AG08396 (cell line): ENCODE measurements around the gene MRPL27.

Experiments
- DNase-seq: peaks from one replicate; pipeline ENCODE4 v3.0.0; 2012; ENCODE audit warnings: low spot score, mixed read lengths

Gene MRPL27

GRCh38 chr17:50359998-50360461, 13.0 kb downstream of the MRPL27 start:
- no peak for DNase-seq

DNA sequence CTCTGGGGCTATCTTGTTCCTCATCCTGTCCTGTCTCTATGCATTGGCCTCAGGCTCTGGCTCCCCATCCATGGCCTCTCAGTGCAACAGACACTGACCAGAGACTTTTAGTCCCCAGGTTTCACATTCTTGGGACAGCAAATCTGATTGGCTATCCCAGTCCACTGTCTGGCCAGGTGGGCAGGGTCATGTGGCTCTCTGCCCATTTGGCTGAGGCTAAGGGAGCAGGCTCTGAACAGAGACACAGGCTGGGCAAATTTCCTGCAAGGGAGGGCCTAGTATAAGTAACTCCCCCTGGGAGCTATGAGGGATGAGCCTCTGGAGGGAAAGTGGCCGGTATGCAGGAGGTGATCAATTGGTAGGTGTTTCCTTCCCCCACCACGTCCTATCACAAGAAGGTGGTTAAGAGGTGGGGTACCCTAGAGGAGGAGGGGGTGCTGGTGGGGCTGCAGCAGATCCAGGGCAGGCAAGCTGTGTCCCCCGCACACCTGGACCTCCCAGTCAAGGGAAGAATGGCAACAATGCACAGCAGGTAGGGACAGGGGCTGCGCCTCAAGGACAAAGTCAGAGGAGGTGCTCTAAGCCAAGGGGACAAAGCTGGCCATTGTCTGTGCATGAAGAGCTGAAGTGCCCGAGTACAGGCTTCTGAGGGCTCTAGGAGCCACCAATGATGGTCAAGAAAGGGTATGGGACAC, 13.8 kb downstream of the MRPL27 start:
- DNase-seq: no peak

DNA sequence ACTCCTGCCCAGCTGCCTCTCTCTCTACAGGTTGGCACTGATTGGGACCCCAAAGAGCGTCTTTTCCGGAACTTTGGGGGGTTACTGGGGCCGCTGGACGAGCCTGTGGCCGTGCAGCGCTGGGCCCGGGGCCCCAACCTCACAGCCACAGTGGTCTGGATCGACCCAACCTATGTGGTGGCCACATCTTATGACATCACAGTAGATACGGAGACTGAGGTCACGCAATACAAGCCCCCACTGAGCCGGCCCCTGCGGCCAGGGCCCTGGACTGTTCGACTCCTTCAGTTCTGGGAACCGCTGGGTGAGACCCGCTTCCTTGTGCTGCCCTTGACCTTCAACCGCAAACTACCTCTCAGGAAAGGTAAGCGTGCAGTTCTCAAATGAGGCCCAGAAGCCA, 14.8 kb downstream of the MRPL27 start:
- DNase-seq: no peak

- no peak for DNase-seq
Measured at GRCh38 chr17:50356892-50357510, 16.0 kb downstream of the MRPL27 start.

DNA sequence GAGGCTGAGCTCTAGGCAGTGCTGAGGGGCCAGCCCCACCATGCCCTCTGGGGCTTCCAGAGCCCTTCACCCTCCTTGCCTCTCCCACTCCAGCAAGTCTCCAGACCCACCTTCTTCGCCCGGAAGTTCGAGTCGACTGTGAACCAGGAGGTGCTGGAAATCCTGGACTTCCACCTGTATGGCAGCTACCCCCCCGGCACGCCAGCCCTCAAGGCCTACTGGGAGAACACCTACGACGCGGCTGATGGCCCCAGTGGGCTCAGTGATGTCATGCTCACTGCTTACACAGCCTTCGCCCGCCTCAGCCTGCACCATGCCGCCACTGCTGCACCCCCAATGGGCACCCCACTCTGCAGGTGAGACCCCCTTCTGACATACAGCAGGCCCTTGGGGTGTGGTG, 16.6 kb downstream of the MRPL27 start:
- DNase-seq: no peak

GRCh38 chr17:50355701-50356341, 17.2 kb downstream of the MRPL27 start:
- DNase-seq: no peak

DNA sequence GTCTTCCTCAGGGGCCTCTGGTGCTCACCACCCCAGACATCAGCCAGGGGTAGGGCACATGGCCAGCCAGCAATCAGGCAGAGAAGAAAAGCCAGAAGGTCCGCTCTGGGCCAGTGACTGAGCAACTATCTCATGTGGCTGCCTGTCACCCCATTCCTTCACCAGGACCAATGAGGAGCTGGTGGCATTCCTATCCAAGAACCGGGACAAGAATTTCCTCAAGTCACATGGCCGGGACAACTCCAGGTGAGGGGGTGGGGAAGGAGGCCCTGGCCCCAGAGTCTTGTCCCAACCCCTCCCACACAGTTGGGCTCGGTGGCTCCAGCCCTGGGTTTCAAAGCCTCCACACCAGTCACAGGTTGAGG, 17.7 kb downstream of the MRPL27 start:
- no peak for DNase-seq

DNA sequence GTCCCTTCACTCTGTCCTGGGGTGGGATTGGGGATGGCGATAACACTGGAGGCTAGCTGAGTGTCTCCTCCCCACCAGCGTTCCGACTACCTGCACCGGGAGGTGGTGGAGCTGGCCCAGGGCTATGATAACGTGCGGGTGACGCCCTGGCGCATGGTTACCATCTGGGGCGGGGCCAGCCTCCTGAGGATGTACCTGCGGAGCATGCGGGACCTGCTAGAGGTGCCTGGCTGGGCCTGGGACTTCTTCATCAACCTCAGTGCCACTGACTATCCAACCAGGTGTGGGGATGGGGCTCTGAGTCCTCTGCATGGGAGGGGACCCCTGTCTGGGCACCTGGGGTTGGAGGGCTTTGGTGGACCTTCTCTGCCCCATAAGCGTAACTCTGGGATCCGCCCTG, 18.2 kb downstream of the MRPL27 start:
- DNase-seq: no peak

DNA sequence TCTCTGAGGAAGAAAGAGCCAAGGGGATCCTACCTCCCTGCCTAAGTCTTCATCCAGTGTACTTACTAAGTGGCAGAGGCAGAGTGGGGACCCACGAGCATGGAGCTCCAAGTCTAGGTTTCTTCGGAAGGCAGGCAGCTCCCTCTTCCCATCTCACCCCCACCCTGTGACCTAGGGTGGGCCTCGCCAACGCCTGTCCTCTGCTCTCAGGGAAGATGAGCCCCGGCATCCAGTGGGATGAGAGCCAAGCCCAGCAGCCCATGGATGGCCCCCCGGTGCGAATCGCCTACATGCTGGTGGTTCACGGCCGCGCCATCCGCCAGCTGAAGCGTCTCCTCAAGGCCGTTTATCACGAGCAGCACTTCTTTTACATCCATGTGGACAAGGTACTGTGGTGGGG, 18.8 kb downstream of the MRPL27 start:
- no peak for DNase-seq

DNA sequence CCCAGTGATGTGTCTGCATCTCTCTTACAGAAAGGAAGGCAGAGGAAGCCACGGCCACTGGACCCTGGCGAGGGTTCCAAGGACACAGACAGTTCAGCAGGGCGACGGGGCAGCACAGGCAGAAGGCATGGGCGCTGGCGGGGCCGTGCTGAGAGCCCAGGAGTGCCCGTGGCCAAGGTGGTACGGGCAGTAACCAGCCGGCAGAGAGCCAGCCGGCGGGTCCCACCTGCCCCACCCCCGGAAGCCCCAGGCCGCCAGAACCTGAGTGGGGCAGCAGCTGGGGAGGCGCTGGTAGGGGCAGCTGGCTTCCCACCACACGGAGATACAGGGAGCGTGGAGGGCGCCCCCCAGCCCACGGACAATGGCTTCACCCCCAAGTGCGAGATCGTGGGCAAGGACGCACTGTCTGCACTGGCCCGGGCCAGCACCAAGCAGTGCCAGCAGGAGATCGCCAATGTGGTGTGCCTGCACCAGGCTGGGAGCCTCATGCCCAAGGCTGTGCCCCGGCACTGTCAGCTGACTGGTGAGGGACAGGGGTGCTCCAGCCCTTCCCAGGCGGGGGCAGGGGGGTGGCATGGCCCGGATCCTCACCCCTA, 19.3 kb downstream of the MRPL27 start:
- DNase-seq: no peak

DNA sequence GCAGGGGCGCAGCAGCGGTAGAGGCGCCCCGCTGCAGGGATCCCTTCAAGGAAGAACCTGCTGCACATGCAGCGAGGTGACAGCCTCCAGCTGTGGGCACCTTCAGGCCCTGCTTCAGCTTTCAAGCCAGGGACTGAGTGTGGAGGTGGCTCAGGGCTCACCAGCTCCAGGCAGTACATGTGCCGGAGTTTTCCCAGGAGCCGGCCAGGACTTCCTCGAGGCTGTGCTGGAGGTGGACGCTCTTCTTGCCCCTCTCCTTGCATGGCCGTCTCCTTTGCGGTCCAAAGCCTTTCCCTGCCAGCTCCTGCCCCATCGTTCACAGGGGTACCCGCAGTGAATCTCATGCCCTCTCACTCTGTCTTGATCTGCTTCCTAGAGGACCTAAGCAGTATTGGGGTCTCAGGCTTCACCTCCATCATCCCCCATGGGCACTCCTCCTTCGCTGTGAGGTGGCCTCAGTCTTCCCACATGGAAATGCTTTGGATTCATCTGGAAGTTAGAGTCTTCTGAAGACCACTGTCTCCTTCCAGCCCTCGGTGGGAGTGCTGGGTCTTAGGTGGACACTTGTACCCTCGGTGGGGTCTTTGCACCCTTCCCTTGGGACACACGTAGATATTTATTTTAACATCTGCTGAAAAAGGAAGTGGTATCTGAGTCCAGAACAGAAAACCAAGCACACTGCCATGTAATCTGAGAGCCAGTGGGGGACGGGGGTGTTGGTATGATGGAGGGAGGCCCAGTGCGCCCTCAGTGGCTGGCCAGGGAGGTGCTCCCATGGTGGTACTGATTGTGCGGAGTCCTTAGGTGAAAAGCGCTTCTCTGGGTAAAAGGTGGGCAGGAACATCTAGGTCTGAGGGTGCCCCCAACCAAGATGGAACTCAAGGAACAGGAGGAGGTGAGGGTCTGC, 20.0 kb downstream of the MRPL27 start:
- DNase-seq: no peak

- DNase-seq: no peak
Measured at GRCh38 chr17:50352072-50352692, 20.8 kb downstream of the MRPL27 start.

DNA sequence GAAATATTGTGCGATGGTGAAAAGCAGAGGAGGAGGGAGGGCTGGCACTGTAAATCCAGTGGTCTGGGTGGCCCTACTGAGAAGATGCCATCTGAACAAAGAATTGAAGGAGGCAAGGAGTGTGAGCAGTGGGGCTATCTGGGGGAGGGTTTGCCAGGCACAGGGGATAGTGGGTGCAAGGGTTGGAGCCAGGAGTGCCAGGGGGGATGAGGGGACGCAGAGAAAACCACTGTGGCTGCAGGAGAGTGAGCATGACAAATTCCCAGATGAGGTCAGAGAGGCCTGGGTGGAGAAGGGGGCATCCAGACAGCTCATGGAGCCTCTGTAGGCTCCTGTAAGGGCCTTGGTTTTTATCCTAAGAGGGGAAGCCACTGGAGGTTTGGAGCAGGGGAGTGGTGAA, 22.3 kb downstream of the MRPL27 start:
- DNase-seq: no peak

DNA sequence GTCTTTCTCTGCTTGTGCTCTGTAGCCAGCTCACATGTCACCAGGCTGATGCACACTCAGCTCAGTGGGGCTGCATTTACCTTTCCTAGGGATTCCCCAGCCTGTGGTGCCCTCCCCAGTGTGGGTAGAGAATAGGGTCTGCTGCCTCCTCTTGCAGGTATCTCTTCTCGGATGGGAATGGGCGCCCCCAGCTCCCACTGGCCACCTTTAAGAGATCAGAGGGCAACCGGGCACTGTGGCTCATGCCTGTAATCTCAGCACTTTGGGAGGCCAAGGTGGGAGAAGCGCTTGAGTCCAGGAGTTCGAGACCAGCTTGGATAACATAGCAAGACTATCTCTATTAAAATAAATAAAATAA, 23.8 kb downstream of the MRPL27 start:
- DNase-seq: no peak

DNA sequence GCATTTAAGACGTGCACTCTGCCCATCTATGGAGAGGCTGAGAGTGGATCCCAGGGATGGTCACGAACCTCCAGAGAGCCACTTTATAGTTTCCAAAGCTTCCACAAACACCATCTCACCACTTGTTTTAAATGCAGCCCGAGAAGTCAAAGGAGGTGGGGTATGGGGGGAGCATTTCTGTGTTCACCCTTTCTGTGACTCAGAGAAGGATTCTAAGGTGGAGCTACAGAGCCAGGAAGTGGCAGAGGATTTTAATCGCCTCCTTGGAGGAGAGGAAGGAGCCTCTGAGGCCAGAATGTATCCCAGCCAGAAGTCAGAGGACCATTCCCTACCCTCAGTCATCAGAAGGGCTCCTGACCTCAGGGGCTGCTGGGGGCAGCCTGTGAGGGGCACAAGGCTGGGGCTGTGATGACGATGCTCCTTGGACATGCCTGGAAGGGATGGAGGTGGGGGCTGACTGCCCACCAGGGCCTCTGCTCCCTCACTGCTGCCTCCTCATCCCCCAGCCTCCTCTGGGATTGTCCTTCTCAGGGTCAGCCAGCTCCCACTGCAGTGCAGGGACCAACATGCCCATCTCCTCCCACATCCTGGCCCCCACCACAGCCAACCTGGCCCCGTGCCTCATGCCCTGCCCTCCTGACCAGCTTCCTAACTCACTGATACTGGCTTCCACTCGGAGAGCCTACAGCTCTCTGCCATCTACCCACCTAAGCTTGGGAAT, 24.3 kb downstream of the MRPL27 start:
- DNase-seq: peak; percentile 69

DNA sequence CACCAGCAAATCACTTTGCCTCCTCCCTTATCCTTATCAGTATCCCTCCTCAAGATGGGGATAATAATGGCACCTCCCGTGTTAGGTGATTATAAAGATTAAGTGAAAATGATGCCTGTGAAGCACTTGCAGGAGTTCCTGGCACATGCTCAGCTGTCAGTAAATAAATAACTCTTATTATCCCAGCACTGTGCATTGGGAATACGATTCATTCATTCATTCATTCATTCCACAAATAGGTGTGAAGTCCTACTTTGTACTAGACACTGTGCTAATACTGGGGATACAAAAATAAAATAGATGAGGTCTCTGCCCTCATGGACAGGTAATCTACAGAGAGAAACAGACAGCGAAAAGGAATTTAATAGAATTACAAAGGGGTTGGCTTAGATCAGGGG, 25.1 kb downstream of the MRPL27 start:
- no peak for DNase-seq

DNA sequence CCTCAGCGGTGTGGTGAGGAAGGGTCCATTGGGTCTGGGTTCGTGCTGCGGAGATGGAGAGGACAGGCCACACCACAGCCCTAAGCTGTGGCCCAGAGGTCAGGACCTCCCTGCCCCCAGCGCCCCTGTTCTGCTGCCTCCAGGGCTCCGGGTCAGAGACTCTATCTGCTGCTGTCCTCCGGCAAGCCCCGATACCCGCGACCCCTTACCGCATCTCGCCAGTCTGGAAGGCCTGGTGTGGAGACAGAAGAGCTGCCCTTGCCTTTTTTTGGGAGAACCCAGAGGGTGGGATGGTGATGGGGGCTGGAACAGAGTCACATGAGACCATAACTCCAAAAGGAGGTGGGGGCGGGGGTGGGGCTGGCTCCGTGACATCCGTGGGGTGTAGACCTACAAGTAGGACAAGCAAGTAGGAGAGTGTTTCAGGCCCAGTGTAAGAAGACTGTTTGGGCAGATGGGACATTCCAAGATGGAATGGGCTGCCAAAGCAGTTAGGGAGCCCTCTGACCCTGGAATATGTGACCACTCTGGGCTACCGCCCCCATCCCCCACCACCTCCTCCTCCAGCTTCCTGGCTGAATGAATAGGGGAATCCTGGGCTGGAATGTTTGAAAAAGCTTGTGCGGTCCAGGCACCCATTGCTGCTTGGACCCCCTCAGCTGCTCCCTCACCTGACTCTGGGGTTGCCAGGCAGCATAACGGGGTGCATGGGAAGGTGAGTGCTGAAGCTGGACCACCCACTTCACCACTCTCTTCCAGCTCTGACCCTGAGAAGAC, 25.7 kb downstream of the MRPL27 start:
- DNase-seq: no peak

GRCh38 chr17:50346313-50347116, 26.5 kb downstream of the MRPL27 start:
- no peak for DNase-seq
